Vagina (tissue), 2 donors: ENCODE data around the gene NOG.

Experiments used
- POLR2A ChIP-seq, 2 donors: fragments of 450-650 bp; IDR thresholded peaks; one replicate each; pipeline ENCODE4 v1.6.1; 2017; ENCODE audit warnings: antibody characterized with exemption in 2 of 2, mild to moderate bottlenecking in 2 of 2, moderate library complexity in 2 of 2
- POLR2AphosphoS5 ChIP-seq, 2 donors: sonication (generic); formaldehyde crosslinking; IDR thresholded peaks; one replicate each; pipeline ENCODE4 v1.9.0; 2017; ENCODE audit warnings: antibody characterized with exemption in 2 of 2, mild to moderate bottlenecking in 2 of 2, low read depth in 1 of 2; ENCODE audit not compliant: insufficient read depth in 1 of 2
- TF ChIP-seq, protein P1 (sequence below), 3 experiments: fragments of 450-650 bp in 2 of 3; fragments of 200-600 bp in 1 of 3; sonication (generic) in 1 of 3; IDR thresholded peaks; one replicate each; pipeline ENCODE4 v1.5.1; 2017 to 2019; ENCODE audit warnings: antibody characterized with exemption in 3 of 3, mild to moderate bottlenecking in 2 of 3, moderate library complexity in 2 of 3

DNA sequence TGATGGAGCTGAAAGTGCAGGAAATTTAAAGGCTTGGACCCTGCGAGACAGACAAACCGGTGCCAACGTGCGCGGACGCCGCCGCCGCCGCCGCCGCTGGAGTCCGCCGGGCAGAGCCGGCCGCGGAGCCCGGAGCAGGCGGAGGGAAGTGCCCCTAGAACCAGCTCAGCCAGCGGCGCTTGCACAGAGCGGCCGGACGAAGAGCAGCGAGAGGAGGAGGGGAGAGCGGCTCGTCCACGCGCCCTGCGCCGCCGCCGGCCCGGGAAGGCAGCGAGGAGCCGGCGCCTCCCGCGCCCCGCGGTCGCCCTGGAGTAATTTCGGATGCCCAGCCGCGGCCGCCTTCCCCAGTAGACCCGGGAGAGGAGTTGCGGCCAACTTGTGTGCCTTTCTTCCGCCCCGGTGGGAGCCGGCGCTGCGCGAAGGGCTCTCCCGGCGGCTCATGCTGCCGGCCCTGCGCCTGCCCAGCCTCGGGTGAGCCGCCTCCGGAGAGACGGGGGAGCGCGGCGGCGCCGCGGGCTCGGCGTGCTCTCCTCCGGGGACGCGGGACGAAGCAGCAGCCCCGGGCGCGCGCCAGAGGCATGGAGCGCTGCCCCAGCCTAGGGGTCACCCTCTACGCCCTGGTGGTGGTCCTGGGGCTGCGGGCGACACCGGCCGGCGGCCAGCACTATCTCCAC lies at the start of gene NOG:
- TF ChIP-seq POLR2AphosphoS5 (IDR thresholded peaks at IDR 0.05; ENCODE audit: insufficient read depth in 1 of 2, low read depth in 1 of 2), result no peak
- no peak for TF ChIP-seq POLR2A (IDR thresholded peaks at IDR 0.05)
- TF ChIP-seq, protein P1, sequence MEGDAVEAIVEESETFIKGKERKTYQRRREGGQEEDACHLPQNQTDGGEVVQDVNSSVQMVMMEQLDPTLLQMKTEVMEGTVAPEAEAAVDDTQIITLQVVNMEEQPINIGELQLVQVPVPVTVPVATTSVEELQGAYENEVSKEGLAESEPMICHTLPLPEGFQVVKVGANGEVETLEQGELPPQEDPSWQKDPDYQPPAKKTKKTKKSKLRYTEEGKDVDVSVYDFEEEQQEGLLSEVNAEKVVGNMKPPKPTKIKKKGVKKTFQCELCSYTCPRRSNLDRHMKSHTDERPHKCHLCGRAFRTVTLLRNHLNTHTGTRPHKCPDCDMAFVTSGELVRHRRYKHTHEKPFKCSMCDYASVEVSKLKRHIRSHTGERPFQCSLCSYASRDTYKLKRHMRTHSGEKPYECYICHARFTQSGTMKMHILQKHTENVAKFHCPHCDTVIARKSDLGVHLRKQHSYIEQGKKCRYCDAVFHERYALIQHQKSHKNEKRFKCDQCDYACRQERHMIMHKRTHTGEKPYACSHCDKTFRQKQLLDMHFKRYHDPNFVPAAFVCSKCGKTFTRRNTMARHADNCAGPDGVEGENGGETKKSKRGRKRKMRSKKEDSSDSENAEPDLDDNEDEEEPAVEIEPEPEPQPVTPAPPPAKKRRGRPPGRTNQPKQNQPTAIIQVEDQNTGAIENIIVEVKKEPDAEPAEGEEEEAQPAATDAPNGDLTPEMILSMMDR (IDR thresholded peaks at IDR 0.05), result no peak
